Ovary (tissue), 3 donors: ENCODE measurements around the gene SERPINB13.

Experiments
- CTCF ChIP-seq, 3 donors: fragments of 450-650 bp in 2 of 3; fragments of 200-600 bp in 1 of 3; IDR thresholded peaks; one replicate each; pipeline versions ENCODE4 v1.5.1 to v1.8.0; 2016 to 2022; ENCODE audit warnings: antibody characterized with exemption in 3 of 3, mild to moderate bottlenecking in 1 of 3
- EP300 ChIP-seq: sonication (generic); formaldehyde crosslinking; IDR thresholded peaks from one replicate; pipeline ENCODE4 v1.6.1; 2017; ENCODE audit warnings: antibody characterized with exemption
- donor health status: DM: no; HTN: no; CAD: no.

GRCh38 chr18:63627819-63628218 lies 40.7 kb downstream of the SERPINB13 start:
- no peak for TF ChIP-seq CTCF (IDR thresholded peaks at IDR 0.05)
- no peak for TF ChIP-seq EP300
